Hepatocyte (in vitro differentiated cells): ENCODE results near the gene WDR62. TPM values are rescaled to one million over a fixed set of nuclear protein-coding genes. Genes with fewer than 3 reads are reported as not detected.

Source experiments
- DNase-seq: peaks from one replicate; pipeline ENCODE4 v3.0.0-alpha.2; 2016; ENCODE audit warnings: low spot score
- H2AFZ ChIP-seq: fragments of 200-600 bp; sonication (generic); 2 replicates; pipeline ENCODE4 v1.6.0; 2016; ENCODE audit warnings: antibody characterized with exemption, mild to moderate bottlenecking
- H3K27ac ChIP-seq: fragments of 200-600 bp; sonication (generic); 2 replicates; pipeline ENCODE4 v1.5.1; 2016; ENCODE audit warnings: mild to moderate bottlenecking
- H3K27me3 ChIP-seq: fragments of 200-600 bp; sonication (generic); 2 replicates; pipeline ENCODE4 v1.6.1; 2016
- H3K36me3 ChIP-seq: fragments of 200-600 bp; sonication (generic); replicated peaks from 2 replicates; pipeline ENCODE4 v1.5.1; 2016; ENCODE audit warnings: low read depth; ENCODE audit not compliant: insufficient read depth
- H3K4me1 ChIP-seq: fragments of 200-600 bp; sonication (generic); 2 replicates; pipeline ENCODE4 v1.5.1; 2016; ENCODE audit warnings: mild to moderate bottlenecking, moderate library complexity; ENCODE audit not compliant: insufficient read depth
- H3K4me2 ChIP-seq: fragments of 200-600 bp; sonication (generic); 2 replicates; pipeline ENCODE4 v1.6.0; 2016
- H3K4me3 ChIP-seq: fragments of 200-600 bp; sonication (generic); 2 replicates; pipeline ENCODE4 v1.5.1; 2016; ENCODE audit warnings: mild to moderate bottlenecking
- H3K79me2 ChIP-seq: fragments of 200-600 bp; sonication (generic); 2 replicates; pipeline ENCODE4 v1.6.0; 2017; ENCODE audit warnings: mild to moderate bottlenecking
- H3K9me2 ChIP-seq: fragments of 200-600 bp; sonication (generic); replicated peaks from 2 replicates; pipeline ENCODE4 v1.6.0; 2017; ENCODE audit warnings: mild to moderate bottlenecking; ENCODE audit not compliant: insufficient read depth
- H3K9me3 ChIP-seq: fragments of 200-600 bp; sonication (generic); 2 replicates; pipeline ENCODE4 v1.5.1; 2016; ENCODE audit warnings: low read depth, mild to moderate bottlenecking
- H4K20me1 ChIP-seq: fragments of 200-600 bp; sonication (generic); 2 replicates; pipeline ENCODE4 v1.6.0; 2016; ENCODE audit warnings: mild to moderate bottlenecking; ENCODE audit not compliant: insufficient read depth, poor library complexity, severe bottlenecking
- CTCF ChIP-seq: fragments of 200-600 bp; sonication (generic); IDR thresholded peaks from 2 replicates; pipeline ENCODE4 v1.5.1; 2016; ENCODE audit warnings: antibody characterized with exemption, mild to moderate bottlenecking; ENCODE audit not compliant: poor library complexity
- EZH2 ChIP-seq: fragments of 200-600 bp; sonication (generic); IDR thresholded peaks from 2 replicates; pipeline ENCODE4 v1.6.1; 2016; ENCODE audit warnings: antibody characterized with exemption, mild to moderate bottlenecking, borderline replicate concordance
- EZH2phosphoT487 ChIP-seq: fragments of 200-600 bp; sonication (generic); IDR thresholded peaks from one replicate; pipeline ENCODE4 v1.6.1; 2018; ENCODE audit warnings: antibody characterized with exemption, mild to moderate bottlenecking, low read depth, moderate library complexity; ENCODE audit not compliant: unreplicated experiment, severe bottlenecking
- WGBS: methylation state at CpG from one replicate; pipeline ENCODE4 v1.1.6; 2016; ENCODE audit warnings: low lambda C conversion rate; ENCODE audit errors: missing lambda C conversion rate; 5-methylcytosine and 5-hydroxymethylcytosine counted together
- polyA plus RNA-seq: library from polyadenylated mRNA; unstranded; fragments of >200 nt; fragmentation: Nextera tagmentation; extraction: Ambion mirVana; gene quantifications from 2 replicates; pipeline ENCODE4 v1.2.1, GENCODE V29; 2016
- total RNA-seq: library from RNA; depleted of rRNA; stranded (reverse); fragments of >200 nt; gene quantifications from 2 replicates; pipeline ENCODE4 v1.2.3, GENCODE V29; 2014

WDR62 gene
- total and polyA plus RNA-seq, 2 experiments from 2014 or later = 2.1 to 4.6 TPM

DNA sequence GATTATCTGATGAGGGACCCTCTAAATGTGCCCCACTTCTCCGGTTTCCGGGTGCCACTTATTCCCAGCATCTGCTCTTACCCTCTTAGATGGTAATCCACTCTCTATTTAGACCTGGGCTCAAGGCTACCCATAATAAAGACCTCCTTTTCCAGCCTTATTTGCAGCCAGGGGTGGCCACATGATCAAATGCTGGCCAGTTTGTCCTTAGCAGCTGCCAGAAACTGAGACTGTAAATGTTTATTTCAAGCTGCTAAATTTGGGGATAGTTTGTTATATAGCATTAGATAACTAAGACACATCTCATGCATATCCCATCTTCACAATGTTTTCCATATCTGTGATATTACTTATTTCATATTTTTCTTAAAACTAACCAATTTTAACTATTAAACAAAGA is 10.7 kb upstream of the WDR62 start:
- Histone ChIP-seq H3K36me3 (no peaks in the 10 kb centered on the region), H3K27ac (peak overlapping the region; percentile 73), H4K20me1 (no peaks in the 10 kb centered on the region), H3K79me2 (no peaks in the 10 kb centered on the region), H3K4me1 (peaks cover 14% of the 10 kb centered on the region), H3K9me3 (no peaks in the 10 kb centered on the region), H3K9me2 (no peaks in the 10 kb centered on the region), H2AFZ (no peak overlapping the region), H3K4me2 (no peak overlapping the region), H3K27me3 (no peaks in the 10 kb centered on the region), H3K4me3 (no peak overlapping the region)
- TF ChIP-seq EZH2phosphoT487 (no peak), CTCF (no peak), EZH2 (no peak)
- WGBS = 91% methylated on average over 2 of the region's 2 CpGs
- no peak for DNase-seq

- TF ChIP-seq EZH2 (no peak), EZH2phosphoT487 (no peak), CTCF (no peak)
- WGBS = 93% methylated on average over 5 of the region's 5 CpGs
- no peaks in the 10 kb centered on the region for H3K36me3 ChIP-seq
- DNase-seq = no peak
- peak overlapping the region; percentile 33 for H3K27ac ChIP-seq
- H3K4me1 ChIP-seq = peaks cover 10% of the 10 kb centered on the region
- H2AFZ ChIP-seq = no peak overlapping the region
- no peaks in the 10 kb centered on the region for H4K20me1 ChIP-seq
- no peaks in the 10 kb centered on the region for H3K9me2 ChIP-seq
- peaks cover 1% of the 10 kb centered on the region for H3K79me2 ChIP-seq
- no peaks in the 10 kb centered on the region for H3K27me3 ChIP-seq
- H3K9me3 ChIP-seq = no peaks in the 10 kb centered on the region
- H3K4me2 ChIP-seq = no peak overlapping the region
- no peak overlapping the region for H3K4me3 ChIP-seq
Measured at GRCh38 chr19:36046443-36047050, 8.2 kb upstream of the WDR62 start.

- TF ChIP-seq CTCF = no peak
- TF ChIP-seq EZH2phosphoT487 = no peak
- no peak for TF ChIP-seq EZH2
- no peaks in the 10 kb centered on the region for H3K27me3 ChIP-seq
- no peaks in the 10 kb centered on the region for H3K9me3 ChIP-seq
Measured at GRCh38 chr19:36047835-36048234, 6.9 kb upstream of the WDR62 start.

DNA sequence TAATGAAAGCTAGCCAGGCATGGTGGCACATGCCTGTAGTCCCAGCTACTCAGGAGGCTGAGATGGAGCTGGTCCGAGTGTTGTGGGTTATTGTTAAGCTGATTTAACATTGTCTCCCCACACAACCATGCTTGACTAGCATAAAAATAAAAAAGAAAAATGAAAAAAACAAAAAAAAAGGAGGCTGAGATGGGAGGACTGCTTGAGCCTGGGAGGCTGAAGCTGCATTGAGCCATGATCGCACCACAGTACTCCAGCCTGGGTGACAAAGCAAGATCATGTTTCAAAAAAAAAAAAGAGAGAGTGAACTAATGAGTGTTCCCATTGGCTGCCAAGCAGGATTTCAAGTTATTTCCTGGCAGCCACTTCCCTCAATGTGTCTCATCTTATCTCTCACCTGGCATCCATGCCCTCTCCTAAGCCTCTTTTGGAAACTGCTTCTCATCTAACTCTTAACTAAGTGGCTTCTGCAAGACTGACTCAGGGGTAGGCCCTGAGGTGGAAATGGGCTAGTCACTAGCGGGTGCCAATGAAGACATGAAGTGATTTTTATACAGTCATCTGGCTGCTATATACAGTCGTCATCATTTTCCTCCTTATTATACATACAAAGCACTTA is 5.5 kb upstream of the WDR62 start:
- Histone ChIP-seq H3K9me3 (no peaks in the 10 kb centered on the region), H3K27me3 (no peaks in the 10 kb centered on the region), H3K4me2 (no peak overlapping the region), H3K4me1 (peaks cover 8% of the 10 kb centered on the region), H3K4me3 (no peak overlapping the region), H2AFZ (no peak overlapping the region), H3K27ac (no peak overlapping the region), H4K20me1 (no peaks in the 10 kb centered on the region), H3K9me2 (no peaks in the 10 kb centered on the region), H3K79me2 (peaks cover 13% of the 10 kb centered on the region), H3K36me3 (no peaks in the 10 kb centered on the region)
- WGBS = 95% methylated on average over 4 of the region's 4 CpGs
- TF ChIP-seq CTCF (no peak), EZH2 (no peak), EZH2phosphoT487 (no peak)
- no peak for DNase-seq

More at GRCh38 chr19:36047835-36048234, 6.9 kb upstream of the WDR62 start:
- Histone ChIP-seq H3K27ac (no peak overlapping the region), H4K20me1 (no peaks in the 10 kb centered on the region), H3K36me3 (no peaks in the 10 kb centered on the region), H3K9me2 (no peaks in the 10 kb centered on the region), H3K4me3 (no peak overlapping the region), H2AFZ (no peak overlapping the region), H3K4me2 (no peak overlapping the region), H3K79me2 (peaks cover 12% of the 10 kb centered on the region), H3K4me1 (peaks cover 6% of the 10 kb centered on the region)
- DNase-seq = no peak
